ENCODE results near the gene CCDC33. TPM values are rescaled to one million over a fixed set of nuclear protein-coding genes. Genes with fewer than 3 reads are reported as not detected.

The CCDC33 gene
- total RNA-seq, 1 experiment from 2014 or later, result 10.6 TPM

DNA sequence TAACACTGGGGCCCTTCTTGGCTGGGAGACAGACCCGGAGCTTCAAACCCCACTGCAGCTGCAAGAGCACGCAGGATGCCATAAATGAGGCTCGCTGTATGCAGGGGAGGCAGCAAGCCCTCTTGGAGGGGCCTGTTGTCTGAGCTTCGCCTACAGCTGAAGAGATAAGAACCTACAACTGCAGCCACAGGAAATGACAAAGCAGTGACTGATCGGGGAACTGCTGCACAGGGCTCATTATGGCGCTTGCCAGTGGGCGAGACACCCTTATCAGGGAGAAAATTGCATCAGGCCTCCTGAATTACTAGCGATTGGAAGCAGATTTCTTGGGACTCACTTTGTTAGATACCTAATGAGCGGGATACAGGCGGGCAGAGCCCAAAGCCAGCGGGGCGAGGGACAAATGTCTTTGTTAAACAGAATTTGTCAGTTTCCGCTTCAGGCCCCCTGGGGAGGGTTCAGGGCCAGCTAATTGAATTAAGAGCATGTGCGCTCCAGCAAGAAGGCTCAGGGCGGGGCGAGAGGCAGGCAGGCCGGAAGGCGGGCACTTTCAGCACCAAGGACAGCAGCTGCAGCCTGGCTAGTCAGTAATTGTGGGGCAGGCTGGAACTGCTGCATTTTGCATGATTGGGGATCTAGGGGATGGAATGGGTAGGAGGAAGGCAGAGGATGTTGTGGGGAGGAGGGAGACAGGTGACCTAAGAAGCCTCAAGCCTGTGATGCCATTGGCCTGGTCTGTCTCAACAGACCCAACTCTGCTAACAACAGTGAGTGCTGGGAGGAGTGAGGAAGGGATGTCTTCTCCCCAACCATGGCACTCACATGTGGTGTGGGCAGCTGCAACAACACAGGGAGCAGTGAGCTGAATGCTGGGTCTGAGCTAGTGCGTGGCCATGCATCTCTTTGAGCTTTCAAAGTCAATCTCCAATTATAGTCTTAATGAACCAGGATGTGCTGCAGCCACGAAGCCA is 55.3 kb downstream of the CCDC33 start (continued):
- TF ChIP-seq ZNF263 (CRISPR knock-in tag; IDR thresholded peaks at IDR 0.05; ENCODE audit: low read depth) (peak; percentile 83), NR3C1 (CRISPR knock-in tag; conservative IDR thresholded peaks at IDR 0.05; ENCODE audit: low read depth) (peak; percentile 97), JUN (CRISPR knock-in tag; IDR thresholded peaks at IDR 0.05) (peak; percentile 90; the same call in 1 of the 2 replicates), ZNF232 (CRISPR knock-in tag; IDR thresholded peaks at IDR 0.05) (peak; percentile 99), MXD4 (CRISPR knock-in tag; IDR thresholded peaks at IDR 0.05; ENCODE audit: borderline replicate concordance) (no peak), ELF4 (CRISPR knock-in tag; IDR thresholded peaks at IDR 0.05; ENCODE audit: low read depth) (0 out of 2 replicates have a peak, but pooled peaks have one; percentile 48), SP1 (CRISPR knock-in tag; conservative IDR thresholded peaks at IDR 0.05) (peak; percentile 88), RORB (CRISPR knock-in tag; IDR thresholded peaks at IDR 0.05) (no peak), IRF2 (CRISPR knock-in tag; IDR thresholded peaks at IDR 0.05; ENCODE audit: borderline replicate concordance, low read depth) (0 out of 2 replicates have a peak, but pooled peaks have one; percentile 14), ERG (CRISPR knock-in tag; IDR thresholded peaks at IDR 0.05) (no peak), E2F1 (CRISPR knock-in tag; IDR thresholded peaks at IDR 0.05) (peak; percentile 95), CREB1 (CRISPR knock-in tag; IDR thresholded peaks at IDR 0.05) (peak; percentile 95), ZSCAN18 (CRISPR knock-in tag; IDR thresholded peaks at IDR 0.05) (peak; percentile 78), CBFB (CRISPR knock-in tag; IDR thresholded peaks at IDR 0.05; ENCODE audit: low read depth) (peak; percentile 99), ZNF138 (CRISPR knock-in tag; conservative IDR thresholded peaks at IDR 0.05) (peak; percentile 96), FOXP4 (CRISPR knock-in tag; IDR thresholded peaks at IDR 0.05) (peak; percentile 98), ATF1 (CRISPR knock-in tag; IDR thresholded peaks at IDR 0.05) (peak; percentile 81; the same call in 1 of the 2 replicates), TEAD1 (CRISPR knock-in tag; IDR thresholded peaks at IDR 0.05) (peak; percentile 99), ZNF219 (CRISPR knock-in tag; IDR thresholded peaks at IDR 0.05; ENCODE audit: borderline replicate concordance) (peak; percentile 89; the same call in 1 of the 2 replicates), GABPB1 (CRISPR knock-in tag; IDR thresholded peaks at IDR 0.05) (no peak; the same call in 1 of the 2 replicates), NR2C2 (CRISPR knock-in tag; IDR thresholded peaks at IDR 0.05) (peak; percentile 74)
- TF ChIP-seq, protein P1, sequence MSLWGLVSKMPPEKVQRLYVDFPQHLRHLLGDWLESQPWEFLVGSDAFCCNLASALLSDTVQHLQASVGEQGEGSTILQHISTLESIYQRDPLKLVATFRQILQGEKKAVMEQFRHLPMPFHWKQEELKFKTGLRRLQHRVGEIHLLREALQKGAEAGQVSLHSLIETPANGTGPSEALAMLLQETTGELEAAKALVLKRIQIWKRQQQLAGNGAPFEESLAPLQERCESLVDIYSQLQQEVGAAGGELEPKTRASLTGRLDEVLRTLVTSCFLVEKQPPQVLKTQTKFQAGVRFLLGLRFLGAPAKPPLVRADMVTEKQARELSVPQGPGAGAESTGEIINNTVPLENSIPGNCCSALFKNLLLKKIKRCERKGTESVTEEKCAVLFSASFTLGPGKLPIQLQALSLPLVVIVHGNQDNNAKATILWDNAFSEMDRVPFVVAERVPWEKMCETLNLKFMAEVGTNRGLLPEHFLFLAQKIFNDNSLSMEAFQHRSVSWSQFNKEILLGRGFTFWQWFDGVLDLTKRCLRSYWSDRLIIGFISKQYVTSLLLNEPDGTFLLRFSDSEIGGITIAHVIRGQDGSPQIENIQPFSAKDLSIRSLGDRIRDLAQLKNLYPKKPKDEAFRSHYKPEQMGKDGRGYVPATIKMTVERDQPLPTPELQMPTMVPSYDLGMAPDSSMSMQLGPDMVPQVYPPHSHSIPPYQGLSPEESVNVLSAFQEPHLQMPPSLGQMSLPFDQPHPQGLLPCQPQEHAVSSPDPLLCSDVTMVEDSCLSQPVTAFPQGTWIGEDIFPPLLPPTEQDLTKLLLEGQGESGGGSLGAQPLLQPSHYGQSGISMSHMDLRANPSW (CRISPR knock-in tag; conservative IDR thresholded peaks at IDR 0.05; ENCODE audit: low read depth), result 0 out of 2 replicates have a peak, but pooled peaks have one; percentile 46
- TF ChIP-seq, protein P2, sequence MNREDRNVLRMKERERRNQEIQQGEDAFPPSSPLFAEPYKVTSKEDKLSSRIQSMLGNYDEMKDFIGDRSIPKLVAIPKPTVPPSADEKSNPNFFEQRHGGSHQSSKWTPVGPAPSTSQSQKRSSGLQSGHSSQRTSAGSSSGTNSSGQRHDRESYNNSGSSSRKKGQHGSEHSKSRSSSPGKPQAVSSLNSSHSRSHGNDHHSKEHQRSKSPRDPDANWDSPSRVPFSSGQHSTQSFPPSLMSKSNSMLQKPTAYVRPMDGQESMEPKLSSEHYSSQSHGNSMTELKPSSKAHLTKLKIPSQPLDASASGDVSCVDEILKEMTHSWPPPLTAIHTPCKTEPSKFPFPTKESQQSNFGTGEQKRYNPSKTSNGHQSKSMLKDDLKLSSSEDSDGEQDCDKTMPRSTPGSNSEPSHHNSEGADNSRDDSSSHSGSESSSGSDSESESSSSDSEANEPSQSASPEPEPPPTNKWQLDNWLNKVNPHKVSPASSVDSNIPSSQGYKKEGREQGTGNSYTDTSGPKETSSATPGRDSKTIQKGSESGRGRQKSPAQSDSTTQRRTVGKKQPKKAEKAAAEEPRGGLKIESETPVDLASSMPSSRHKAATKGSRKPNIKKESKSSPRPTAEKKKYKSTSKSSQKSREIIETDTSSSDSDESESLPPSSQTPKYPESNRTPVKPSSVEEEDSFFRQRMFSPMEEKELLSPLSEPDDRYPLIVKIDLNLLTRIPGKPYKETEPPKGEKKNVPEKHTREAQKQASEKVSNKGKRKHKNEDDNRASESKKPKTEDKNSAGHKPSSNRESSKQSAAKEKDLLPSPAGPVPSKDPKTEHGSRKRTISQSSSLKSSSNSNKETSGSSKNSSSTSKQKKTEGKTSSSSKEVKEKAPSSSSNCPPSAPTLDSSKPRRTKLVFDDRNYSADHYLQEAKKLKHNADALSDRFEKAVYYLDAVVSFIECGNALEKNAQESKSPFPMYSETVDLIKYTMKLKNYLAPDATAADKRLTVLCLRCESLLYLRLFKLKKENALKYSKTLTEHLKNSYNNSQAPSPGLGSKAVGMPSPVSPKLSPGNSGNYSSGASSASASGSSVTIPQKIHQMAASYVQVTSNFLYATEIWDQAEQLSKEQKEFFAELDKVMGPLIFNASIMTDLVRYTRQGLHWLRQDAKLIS (CRISPR knock-in tag; IDR thresholded peaks at IDR 0.05; ENCODE audit: borderline replicate concordance), result peak; percentile 97

Measured in WTC11 (cell line).